Stimulated activated CD4-positive, alpha-beta T cell treated with anti-CD3 and anti-CD28 coated beads, TNF-alpha, amount 100 ng/mL, for 1 hour (primary cell): ENCODE data around the gene NSD1.
"Not testable (repeated sequence)": the region's sequence is repeated elsewhere in the genome, so short reads cannot be mapped to it uniquely, and the experiment has no call there.

Source experiments
- DNase-seq, 3 donors: peaks; one replicate each; pipeline ENCODE4 v3.0.0-alpha.2; 2020; ENCODE audit warnings: low read depth in 3 of 3, low spot score in 1 of 3

NSD1 gene

DNA sequence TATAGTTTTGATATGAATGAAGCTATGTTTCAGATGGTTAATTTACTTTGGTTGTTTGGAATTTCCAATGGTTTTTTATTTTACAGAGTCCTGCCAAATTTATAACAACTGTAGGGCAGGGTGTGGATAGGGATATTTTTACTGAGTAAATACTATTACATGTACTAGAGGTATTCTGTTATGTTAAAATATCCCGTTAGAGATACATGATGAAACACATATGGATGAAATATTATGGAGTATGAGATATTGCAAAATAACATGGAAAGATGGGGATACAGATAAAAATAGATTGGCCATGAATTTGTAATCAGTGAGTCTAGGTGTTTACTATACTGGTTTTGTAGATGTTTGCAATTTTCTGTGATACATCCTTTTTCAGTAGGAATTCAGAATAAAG is 93.3 kb downstream of the NSD1 start:
- DNase-seq: no peak

DNA sequence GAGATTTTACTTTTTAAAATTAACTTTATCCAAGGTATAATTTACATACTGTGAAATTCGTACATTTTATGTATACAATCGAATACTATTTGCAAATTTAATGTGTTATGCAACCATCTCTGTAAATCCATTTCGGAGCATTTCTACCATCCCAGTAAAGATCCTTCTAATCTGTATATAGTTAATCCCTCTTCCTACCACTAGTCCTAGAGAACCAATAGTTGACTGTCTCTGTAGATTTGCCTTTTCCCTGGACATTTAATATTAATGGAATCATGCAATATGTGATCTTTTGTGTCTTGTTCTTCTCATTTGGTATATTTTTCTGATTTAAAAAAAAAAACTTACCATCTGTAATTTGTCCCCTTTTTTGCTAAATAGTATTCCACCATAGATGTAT is 95.2 kb downstream of the NSD1 start:
- no peak for DNase-seq

DNA sequence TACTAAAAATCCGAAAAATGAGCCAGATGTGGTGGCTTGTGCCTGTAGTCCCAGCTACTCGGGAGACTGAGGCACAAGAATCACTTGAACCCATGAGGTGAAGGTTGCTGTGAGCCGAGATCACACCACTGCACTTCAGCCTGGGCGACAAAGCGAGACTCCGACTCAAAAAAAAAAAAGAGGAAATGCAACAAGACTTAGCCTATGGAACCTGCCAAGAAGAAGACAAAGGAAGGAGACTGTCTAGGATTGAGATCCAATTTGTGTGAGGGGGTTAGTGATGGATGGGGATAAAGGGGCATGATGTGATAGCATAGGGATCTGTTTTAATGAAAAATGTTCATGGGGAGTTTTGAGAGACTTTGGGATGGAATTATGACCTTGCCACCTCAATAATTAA is 97.1 kb downstream of the NSD1 start:
- no peak for DNase-seq

DNA sequence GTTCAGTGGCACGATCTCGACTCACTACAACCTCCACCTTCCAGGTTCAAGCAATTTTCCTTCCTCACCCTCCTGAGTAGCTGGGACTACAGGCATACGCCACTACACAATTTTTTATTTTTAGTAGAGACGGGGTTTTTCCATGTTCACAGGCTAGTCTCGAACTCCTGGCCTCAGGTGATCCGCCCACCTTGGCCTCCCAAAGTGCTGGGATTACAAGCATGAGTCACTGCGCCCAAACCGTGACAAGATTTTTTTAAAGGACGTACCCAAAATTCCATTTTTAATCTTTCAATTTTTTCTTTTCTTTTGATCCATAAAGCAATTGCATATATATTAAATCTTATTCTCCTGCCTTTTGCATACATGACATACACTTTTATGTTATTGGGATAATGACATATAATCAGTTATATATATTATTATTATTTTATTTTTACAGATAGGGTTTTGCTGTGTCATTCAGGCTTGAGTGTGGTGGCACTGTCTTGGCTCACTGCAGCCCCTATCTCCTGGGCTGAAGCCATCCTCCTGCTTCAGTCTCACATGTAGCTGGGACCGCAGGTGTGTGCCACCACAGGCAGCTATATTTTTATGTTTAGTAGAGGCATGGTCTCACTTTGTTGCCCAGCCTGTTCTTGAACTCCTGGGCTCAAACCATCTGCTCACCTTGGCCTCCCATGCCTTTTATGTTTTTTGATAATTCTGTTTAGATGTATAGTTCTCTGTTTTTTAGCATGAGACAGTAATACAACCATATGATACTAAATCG is 98.1 kb downstream of the NSD1 start:
- DNase-seq: no peak

DNA sequence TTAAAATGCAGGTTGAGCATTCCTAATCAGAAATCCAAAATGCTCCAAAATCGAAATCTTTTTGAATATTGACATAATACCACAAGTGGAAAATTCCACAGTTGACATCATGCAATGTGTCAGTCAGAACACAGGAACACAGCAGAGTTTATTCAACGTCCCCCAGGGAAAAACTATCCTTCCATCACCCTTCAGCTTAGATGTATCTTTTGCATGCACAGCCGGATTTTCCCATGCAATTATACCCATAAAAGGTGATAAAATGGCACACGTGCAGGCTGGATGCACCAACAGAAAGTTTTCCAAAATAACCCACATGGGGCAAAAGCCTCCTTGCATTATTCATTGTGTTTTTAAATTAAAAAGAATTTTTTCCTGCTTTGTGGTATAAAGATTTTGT is 98.8 kb downstream of the NSD1 start:
- DNase-seq: no peak

DNA sequence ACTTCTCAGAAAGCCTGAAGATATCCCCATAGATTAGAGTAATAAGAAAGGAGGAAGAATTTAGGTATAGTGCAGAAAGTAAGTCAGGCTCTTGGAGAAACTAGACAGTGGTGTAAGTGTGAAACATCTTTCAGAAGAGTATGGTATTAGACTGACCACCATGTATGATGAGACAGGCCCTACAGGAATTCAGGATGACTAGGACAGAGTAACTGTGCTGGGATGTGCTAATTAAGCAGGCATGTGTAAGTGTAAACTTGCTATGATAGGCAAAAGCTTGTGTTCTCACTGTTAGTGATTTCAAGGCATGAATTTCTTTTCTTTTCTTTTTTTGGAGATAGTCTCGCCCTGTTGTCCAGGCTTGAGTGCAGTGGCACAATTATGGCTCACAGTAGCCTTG is 99.2 kb downstream of the NSD1 start:
- DNase-seq: no peak

DNA sequence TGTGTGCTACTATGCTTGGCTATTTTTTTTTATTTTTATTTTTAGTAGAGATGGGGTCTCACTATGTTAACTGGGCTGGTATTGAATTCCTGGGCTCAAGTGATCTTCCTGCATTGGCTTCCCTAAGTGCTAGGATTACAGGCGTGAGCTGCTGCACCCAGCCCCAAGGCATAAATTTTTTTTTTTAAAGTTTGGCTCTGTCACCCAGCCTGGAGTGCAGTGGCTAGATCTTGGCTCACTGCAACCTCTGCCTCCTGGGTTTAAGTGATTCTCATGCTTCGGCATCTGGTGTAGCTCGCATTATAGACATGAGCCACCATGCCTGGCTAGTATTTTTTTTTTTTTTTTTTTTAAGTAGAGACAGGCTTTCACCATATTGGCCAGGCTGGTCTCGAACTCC is 99.6 kb downstream of the NSD1 start:
- no peak for DNase-seq

DNA sequence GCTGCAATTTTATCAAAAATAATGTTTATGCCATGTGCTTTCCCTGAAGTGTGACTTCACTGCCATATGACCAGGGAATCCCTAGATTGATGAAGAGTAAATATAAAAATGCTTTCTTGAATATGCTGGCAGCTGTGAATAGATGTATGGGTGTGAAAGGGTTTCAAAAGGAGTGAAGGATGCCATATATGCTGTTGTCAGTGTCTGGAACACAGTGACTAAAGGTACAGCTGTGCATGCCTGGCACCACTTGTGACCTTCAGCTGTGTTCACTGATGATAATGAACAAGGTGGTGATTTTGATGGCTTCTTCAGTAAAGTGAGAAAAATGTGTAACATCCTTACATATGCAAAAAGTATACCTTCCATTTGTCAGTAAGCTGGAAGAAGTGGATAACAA is 100.2 kb downstream of the NSD1 start:
- DNase-seq: no peak

DNA sequence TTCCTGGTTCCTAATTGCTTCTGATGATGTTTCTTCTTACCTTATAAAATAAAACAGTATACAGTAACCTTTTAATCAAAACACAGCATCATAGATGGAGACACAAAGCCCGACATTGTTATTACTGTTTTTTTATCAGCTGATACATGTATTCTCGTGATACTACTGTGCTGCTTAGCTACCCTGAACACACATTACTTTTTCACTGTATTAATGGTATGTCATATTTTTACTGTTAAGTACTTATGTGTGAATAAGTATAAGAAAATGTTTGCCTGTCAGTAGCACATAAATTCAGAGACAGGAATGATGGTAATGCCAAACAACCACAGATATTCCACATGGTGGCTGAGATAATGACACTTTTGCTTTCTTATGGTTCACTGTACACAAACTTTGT is 101.3 kb downstream of the NSD1 start:
- no peak for DNase-seq

DNA sequence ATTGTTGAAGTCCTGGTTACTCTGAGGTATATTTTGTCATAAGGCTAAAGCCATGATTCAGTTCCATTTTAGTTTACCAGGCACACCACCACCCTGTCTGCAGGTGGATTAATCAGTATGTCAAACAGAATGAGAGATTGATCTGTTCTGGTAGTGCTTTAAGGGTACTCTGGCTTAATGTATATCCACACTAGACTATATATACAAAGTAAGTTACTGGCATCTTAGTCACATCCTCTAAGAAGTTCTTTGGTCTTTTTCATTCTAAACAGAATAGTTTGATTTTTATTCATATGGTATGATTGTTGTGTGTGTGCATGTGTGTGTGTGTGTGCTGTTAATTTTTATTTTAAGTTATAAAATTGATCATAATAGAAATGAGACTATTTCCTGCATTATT is 108.2 kb downstream of the NSD1 start:
- DNase-seq: no peak

DNA sequence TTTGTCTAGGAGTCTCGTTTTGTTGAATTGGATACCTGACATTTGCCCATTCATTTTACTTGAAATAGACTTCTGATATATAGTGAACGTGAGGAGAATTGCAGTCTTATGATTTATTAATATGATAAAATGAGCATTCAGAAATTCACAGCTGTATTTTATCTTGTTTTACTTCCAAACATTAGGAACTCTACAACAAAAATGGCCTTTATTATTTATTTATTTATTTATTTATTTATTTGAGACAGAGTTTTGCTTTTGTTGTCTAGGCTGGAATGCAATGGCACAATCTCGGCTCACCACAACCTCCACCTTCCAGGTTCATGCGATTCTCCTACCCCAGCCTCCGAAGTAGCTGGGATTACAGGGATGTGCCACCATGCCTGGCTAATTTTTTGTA is 108.7 kb downstream of the NSD1 start:
- DNase-seq: no peak

DNA sequence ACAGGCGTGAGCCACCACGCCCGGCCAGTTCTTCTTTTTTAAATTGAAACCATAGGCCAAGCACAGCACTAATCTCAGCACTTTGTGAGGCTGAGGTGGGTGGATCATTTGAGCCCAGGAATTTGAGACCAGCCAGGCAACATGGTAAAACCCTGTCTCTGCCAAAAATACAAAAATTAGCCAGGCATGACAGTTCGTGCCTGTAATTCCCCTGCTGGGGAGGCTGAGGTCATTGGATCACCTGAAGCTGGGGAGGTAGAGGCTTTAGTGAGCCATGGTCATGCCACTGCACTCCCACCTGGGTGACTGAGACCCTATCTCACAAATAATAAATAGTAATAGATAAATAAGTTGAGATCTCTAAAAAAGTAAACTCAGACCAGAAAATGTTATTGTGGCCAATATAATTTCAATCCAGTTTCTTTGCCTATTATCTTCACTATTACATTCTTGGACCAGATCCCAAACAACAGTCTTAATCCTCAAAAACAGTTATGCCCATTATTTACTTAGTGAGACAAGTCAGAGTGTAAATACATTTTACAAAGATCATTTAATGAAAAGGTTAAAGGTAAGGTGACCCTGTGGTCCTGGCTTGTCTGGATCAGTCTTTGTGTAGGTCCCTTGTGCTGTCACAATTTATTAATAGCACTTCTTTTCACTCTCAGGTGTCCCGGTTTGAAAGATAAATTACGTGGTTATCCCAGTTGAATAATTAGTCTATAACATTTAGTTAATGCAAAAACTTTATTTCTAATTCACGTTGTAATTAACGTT is 116.4 kb downstream of the NSD1 start:
- no peak for DNase-seq

DNA sequence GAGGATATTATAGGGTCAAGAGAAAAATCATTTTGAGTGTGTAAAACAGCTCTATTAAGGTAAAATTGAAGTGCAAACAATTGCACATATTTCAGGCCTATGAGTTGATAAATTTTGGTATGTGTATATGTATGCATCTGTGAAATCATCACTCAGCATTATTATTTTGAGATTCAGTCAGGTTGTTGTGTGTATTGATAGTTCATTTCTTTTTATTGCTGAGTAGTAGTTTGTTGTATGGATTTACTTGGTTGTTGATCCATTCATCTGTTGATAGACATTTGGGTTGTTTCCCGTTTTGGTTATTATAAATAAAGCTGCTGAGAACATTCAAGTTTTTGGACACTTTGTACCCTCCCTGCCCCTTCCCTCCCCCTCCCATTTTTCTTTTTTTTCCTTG is 119.7 kb downstream of the NSD1 start:
- no peak for DNase-seq

DNA sequence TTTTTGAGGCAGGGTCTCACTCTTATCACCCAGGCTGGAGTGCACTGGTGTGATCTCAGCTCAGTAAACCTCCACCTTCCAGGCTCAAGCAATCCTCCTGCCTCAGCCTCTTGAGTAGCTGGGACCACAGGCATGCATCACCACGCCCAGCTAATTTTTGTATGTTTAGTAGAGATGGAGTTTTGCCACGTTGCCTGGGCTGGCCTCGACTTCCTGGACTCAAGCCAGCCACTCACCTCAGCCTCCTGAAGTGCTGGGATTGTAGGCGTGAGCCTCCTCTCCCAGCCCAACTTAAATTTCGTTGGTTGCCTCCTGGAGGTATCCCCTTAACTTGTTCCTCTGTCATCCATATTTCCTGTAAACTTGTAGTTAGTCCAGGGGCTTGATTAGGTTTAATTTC is 122.7 kb downstream of the NSD1 start:
- no peak for DNase-seq

DNA sequence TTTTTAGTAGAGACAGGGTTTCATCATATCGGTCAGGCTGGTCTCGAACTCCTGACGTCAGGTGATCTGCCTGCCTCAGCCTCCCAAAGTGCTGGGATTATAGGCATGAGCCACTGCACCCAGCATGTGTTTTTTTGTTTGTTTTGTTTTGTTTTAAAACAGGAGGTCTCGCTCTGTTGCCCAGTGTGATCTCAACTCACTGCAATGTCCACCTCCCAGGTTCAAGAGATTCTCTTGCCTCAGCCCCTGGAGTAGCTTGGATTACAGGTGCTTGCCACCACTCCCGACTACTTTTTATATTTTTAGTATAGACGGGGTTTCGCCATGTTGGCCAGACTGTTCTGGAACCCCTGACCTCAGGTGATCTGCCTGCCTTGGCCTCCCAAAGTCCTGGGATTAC is 125.1 kb downstream of the NSD1 start:
- DNase-seq: not testable (repeated sequence)

DNA sequence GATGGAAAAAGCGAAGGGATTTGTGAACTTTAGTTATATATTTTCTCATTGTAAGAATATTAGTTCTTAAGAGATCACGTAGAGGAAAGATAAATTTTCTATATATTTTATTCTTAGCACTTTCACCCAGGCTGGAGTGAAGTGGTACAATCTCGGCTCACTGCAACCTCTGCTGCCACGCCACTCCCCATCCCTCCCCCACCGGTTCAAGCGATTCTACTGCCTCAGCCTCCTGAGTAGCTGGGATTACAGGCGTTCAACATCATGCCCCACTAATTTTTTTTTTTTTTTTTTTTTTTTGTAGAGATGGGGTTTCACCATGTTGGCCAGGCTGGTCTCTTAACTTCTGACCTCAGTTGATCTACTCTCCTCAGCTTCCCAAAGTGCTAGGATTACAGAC is 127.4 kb downstream of the NSD1 start:
- no peak for DNase-seq

DNA sequence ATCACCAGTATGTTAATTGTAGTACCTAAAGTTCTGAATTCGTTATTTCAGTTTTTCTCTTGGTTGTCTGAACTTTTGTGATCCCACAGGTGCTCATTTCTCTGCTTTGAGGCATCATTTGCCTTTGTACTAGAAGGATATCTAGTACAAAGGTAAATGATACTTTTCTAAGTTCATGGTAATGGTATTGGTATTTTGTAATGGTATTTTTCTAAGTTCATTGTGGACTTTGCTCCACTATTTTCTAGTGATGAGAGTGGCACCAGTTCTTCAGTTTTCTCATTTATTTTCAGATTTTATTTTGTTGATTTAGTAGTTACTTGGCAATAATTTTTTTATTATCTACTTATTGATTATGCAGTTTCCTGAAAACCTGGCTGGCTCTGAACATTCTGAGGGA is 127.9 kb downstream of the NSD1 start:
- DNase-seq: no peak

DNA sequence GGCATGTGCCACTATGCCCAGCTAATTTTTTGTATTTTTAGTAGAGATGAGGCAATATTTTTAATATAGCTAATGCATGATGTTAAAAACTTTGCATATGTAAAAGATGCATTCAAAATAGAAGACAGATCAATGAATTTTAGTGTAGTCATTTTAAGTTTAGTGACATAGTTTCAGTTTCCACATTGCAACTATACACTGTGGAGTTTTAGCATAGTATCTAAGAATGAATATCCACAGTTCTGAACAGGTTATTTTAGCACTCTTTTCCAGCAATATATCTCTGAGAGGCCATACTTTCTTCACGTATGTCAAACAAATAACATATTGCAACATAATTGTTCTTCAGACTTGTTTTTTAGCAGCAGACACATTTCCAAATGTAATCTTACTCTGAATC is 130.6 kb downstream of the NSD1 start:
- DNase-seq: no peak

DNA sequence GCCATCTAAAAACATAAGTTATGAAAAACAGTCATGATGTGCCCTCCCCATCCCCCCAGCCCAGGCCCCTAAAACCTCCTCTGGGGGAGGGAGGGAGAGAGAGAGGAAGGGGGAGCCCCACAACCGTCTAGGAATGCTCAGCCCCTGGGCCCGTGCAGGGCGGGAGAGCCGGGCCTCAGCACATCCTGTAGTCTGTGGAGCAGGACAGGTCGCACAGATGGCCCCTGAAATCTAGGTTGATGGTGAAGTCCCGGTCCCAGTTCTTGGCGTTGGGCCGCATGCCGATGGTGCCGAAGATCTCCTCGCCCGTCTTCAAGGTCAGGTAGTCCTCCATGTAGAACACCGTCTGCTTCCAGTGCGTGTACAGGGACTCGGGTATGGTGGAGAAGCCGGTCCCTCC is 131.8 kb downstream of the NSD1 start:
- DNase-seq: no peak

DNA sequence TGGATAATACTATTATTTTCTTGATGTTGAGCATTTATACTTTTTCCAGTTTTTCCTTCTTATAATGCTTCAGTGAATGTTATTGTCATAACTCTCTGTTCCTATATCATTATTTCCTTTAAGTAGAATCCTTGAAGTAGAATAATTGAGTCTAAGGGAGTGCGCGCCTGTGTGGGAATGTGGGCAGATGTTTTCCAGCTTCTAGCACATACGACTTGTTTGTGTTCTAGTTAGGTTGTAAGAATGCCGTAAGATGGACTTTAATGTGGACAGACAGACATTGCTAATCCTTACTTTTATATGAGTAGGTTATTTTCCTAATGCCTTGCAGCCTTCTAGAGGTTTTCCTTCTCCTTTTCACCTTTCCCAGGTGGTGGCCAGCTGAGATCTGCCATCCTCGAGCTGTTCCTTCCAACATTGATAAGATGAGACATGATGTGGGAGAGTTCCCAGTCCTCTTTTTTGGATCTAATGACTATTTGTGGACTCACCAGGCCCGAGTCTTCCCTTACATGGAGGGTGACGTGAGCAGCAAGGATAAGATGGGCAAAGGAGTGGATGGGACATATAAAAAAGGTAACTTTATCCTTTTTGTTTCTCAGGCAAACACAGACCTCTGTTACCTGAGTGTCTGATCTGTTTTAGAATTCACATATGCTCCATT is 135.8 kb downstream of the NSD1 start:
- DNase-seq: no peak

DNA sequence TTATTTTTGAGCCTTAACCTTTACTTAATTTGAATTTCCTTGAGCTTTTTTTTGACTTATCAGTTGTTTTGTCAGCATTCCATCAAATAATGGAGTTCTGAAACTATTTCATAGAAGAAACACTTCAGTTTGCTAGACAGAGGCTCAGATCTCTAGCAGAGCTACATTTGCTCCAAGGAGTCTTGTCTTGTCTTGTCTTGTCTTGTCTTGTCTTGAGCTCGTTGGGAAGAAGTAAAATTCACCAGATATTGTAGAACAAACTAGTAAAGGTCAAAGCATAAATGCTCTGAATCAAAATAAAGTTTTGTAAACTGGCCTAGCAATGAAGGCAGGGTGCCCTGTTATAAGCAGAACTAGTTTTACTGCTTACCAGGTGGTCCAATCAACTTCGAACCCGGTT is 136.4 kb downstream of the NSD1 start:
- no peak for DNase-seq

DNA sequence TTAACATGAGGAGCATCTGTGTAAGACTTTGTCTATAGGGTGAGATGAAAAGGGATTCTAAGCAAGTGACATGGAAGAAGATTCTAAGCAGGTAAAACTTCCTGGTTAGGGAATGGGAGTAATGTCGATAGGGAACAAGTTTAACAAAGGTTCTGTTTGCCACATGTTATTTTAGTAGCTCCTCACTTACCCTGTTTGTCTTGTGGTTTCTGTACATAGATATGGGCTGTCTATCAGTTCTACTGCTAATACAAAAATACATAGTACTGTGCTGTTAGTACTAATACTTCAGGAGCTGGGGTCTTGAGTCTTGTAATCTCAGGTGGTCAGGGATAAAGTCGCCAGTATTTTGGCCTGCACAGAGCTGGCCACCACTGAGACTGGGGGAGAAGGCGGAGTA is 137.1 kb downstream of the NSD1 start:
- DNase-seq: no peak
